GM12891 (cell line): Measurements from ENCODE around the gene SOD3.

Experiments used
- PAX5 ChIP-seq: IDR thresholded peaks from 2 replicates; pipeline ENCODE4 v1.6.1; 2011; ENCODE audit warnings: low read length, moderate library complexity, mild to moderate bottlenecking; ENCODE audit not compliant: insufficient read depth, severe bottlenecking
- POLR2A ChIP-seq: IDR thresholded peaks from 2 replicates; pipeline ENCODE4 v1.6.1; 2011; ENCODE audit warnings: low read depth, low read length, control low read depth
- POLR2AphosphoS5 ChIP-seq: IDR thresholded peaks from 2 replicates; pipeline ENCODE4 v1.6.1; 2011; ENCODE audit warnings: low read depth, low read length, control low read depth
- SPI1 ChIP-seq: IDR thresholded peaks from 2 replicates; pipeline ENCODE4 v1.6.1; 2011; ENCODE audit warnings: low read depth, low read length, control low read depth
- TAF1 ChIP-seq: IDR thresholded peaks from 2 replicates; pipeline ENCODE4 v1.6.1; 2011; ENCODE audit warnings: low read depth, low read length, control low read depth

DNA sequence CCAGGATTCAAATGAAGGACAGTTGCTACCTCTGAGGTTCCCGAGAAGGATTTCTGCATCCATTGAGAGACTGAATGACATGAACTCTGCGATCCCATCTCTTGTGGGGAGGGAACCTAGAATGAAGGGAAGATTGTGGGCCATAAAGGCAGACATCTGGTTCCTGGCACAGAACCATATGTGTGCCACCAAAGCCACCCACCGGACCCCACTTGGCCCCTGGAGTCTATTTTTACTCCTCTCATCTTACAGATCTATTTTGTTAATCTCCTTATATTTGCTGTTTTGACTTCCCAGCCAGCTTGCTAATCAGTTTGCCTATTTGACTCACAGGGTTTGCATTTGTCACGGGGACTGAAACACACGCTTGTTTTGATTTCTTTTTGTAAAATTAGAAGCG lies 7.3 kb downstream of the SOD3 start:
- TF ChIP-seq TAF1: no peak
- no peak for TF ChIP-seq POLR2A
- TF ChIP-seq POLR2AphosphoS5: no peak
- TF ChIP-seq SPI1: no peak
- TF ChIP-seq PAX5: no peak
